Ishikawa (cell line): Measurements from ENCODE around the gene CRLF1.

ENCODE experiments used
- CEBPB ChIP-seq: IDR thresholded peaks from 2 replicates; pipeline ENCODE4 v1.6.1; 2012
- CREB1 ChIP-seq: IDR thresholded peaks from 2 replicates; pipeline ENCODE4 v1.6.1; 2012; ENCODE audit warnings: low read depth
- EGR1 ChIP-seq: IDR thresholded peaks from 2 replicates; pipeline ENCODE4 v1.6.1; 2012
- EP300 ChIP-seq: IDR thresholded peaks from 2 replicates; pipeline ENCODE4 v1.6.1; 2012; ENCODE audit warnings: borderline replicate concordance
- FOXM1 ChIP-seq: IDR thresholded peaks from 2 replicates; pipeline ENCODE4 v1.6.1; 2012; ENCODE audit warnings: low read depth, borderline replicate concordance
- NFIC ChIP-seq: IDR thresholded peaks from 2 replicates; pipeline ENCODE4 v1.6.1; 2012
- RAD21 ChIP-seq: IDR thresholded peaks from 2 replicates; pipeline ENCODE4 v1.6.1; 2012; ENCODE audit warnings: low read depth
- REST ChIP-seq: IDR thresholded peaks from 2 replicates; pipeline ENCODE4 v1.6.1; 2012; ENCODE audit warnings: low read depth, mild to moderate bottlenecking
- TAF1 ChIP-seq: IDR thresholded peaks from 2 replicates; pipeline ENCODE4 v1.6.1; 2012; ENCODE audit warnings: low read depth, mild to moderate bottlenecking
- TCF12 ChIP-seq: IDR thresholded peaks from 2 replicates; pipeline ENCODE4 v1.6.1; 2012; ENCODE audit warnings: low read depth
- TEAD4 ChIP-seq: IDR thresholded peaks from 2 replicates; pipeline ENCODE4 v1.6.1; 2012
- YY1 ChIP-seq: IDR thresholded peaks from 2 replicates; pipeline ENCODE4 v1.6.1; 2012; ENCODE audit warnings: low read depth
- ZBTB7A ChIP-seq: IDR thresholded peaks from 2 replicates; pipeline ENCODE4 v1.6.1; 2012; ENCODE audit warnings: low read depth
- TF ChIP-seq, protein P1 (sequence below): IDR thresholded peaks from 2 replicates; pipeline ENCODE4 v1.6.1; 2012
- TF ChIP-seq, protein P2 (sequence below): IDR thresholded peaks from 2 replicates; pipeline ENCODE4 v1.6.1; 2012

CRLF1 gene

GRCh38 chr19:18636183-18636968 lies 29.8 kb upstream of the CRLF1 start:
- peak; percentile 32; the same call in 1 of the 2 replicates for TF ChIP-seq TEAD4
- TF ChIP-seq YY1 = no peak
- TF ChIP-seq TCF12 = no peak
- TF ChIP-seq TAF1 = no peak
- no peak for TF ChIP-seq RAD21
- TF ChIP-seq, protein P1, sequence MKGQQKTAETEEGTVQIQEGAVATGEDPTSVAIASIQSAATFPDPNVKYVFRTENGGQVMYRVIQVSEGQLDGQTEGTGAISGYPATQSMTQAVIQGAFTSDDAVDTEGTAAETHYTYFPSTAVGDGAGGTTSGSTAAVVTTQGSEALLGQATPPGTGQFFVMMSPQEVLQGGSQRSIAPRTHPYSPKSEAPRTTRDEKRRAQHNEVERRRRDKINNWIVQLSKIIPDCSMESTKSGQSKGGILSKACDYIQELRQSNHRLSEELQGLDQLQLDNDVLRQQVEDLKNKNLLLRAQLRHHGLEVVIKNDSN = peak; percentile 75
- TF ChIP-seq, protein P2, sequence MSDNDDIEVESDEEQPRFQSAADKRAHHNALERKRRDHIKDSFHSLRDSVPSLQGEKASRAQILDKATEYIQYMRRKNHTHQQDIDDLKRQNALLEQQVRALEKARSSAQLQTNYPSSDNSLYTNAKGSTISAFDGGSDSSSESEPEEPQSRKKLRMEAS = peak; percentile 82; the same call in 1 of the 2 replicates
- no peak for TF ChIP-seq NFIC

GRCh38 chr19:18635831-18636182 lies 29.2 kb upstream of the CRLF1 start:
- no peak for TF ChIP-seq EGR1
- TF ChIP-seq, protein P2 = no peak; the same call in 1 of the 2 replicates
- no peak for TF ChIP-seq YY1
- TF ChIP-seq ZBTB7A = no peak
- TF ChIP-seq NFIC = no peak
- TF ChIP-seq TCF12 = no peak
- TF ChIP-seq FOXM1 = no peak
- no peak for TF ChIP-seq REST
- no peak for TF ChIP-seq TEAD4
- TF ChIP-seq EP300 = no peak
- no peak for TF ChIP-seq TAF1
- TF ChIP-seq, protein P1 = no peak
- TF ChIP-seq RAD21 = no peak
- no peak for TF ChIP-seq CREB1
- no peak for TF ChIP-seq CEBPB

GRCh38 chr19:18634612-18635297 lies 28.2 kb upstream of the CRLF1 start:
- TF ChIP-seq TEAD4 = no peak
- TF ChIP-seq, protein P2 = peak; percentile 40; the same call in 1 of the 2 replicates

DNA sequence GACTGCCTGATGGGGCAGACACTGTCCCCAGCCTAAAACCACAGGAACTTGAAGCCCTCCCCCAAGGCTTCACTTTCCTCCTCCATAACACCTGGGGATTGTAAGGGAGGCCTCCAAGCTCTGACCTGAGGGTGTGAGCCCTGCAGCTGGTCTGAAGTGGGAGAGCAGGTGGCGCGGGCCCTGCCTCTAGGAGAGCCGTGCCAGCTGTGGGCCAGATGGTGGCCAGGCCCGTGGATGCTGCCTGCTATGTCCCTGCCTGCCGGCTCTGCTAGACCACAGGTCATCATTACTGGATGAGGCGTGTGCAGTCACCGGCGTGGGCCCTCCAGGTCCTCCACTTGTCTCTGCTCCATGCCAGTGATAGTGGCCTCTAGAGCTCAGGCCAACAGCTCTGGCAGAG lies 26.7 kb upstream of the CRLF1 start:
- TF ChIP-seq TEAD4 = no peak
- TF ChIP-seq ZBTB7A = no peak
- no peak for TF ChIP-seq CEBPB
- TF ChIP-seq FOXM1 = no peak
- TF ChIP-seq YY1 = no peak
- TF ChIP-seq TCF12 = no peak

- TF ChIP-seq EP300 = no peak
- TF ChIP-seq CEBPB = peak; percentile 65
Observed at GRCh38 chr19:18629166-18630088, 22.8 kb upstream of the CRLF1 start.

- TF ChIP-seq EGR1 (no peak), ZBTB7A (no peak), TCF12 (no peak)
Observed at GRCh38 chr19:18626906-18627305, 20.3 kb upstream of the CRLF1 start.

- TF ChIP-seq EP300 = no peak
- TF ChIP-seq ZBTB7A = no peak
- TF ChIP-seq TAF1 = no peak
- TF ChIP-seq FOXM1 = no peak
- TF ChIP-seq CEBPB = no peak
- TF ChIP-seq, protein P2 = no peak
- no peak for TF ChIP-seq YY1
- no peak for TF ChIP-seq NFIC
- no peak for TF ChIP-seq EGR1
- no peak for TF ChIP-seq TEAD4
- TF ChIP-seq, protein P1 = no peak
- TF ChIP-seq TCF12 = no peak
Observed at GRCh38 chr19:18620902-18621301, 14.3 kb upstream of the CRLF1 start.
